BJ (cell line): Measurements from ENCODE around the gene PLXND1. TPM values are rescaled to one million over a fixed set of nuclear protein-coding genes. Genes with fewer than 3 reads are reported as not detected.

Experiments used
- CTCF ChIA-PET: fragments of 350-600 bp; formaldehyde crosslinking; extraction: SDS; loops from one replicate; lab custom pipeline; 2021; ENCODE audit warnings: antibody characterized with exemption, inconsistent platforms; lab: Yijun Ruan, JAX
- POLR2A ChIA-PET: fragments of 300-600 bp; sonication (Branson Sonifier 250); formaldehyde crosslinking; extraction: SDS; loops from one replicate; lab custom pipeline; 2021; ENCODE audit warnings: antibody characterized with exemption; lab: Charles Lee
- DNase-seq: peaks from one replicate; pipeline ENCODE4 v3.0.0-alpha.2; 2011; ENCODE audit warnings: low read depth
- H3K27me3 ChIP-seq: 2 replicates; pipeline ENCODE4 v1.6.0; 2011; ENCODE audit warnings: low read length; ENCODE audit not compliant: control insufficient read depth, insufficient read depth
- H3K36me3 ChIP-seq: 2 replicates; pipeline ENCODE4 v1.5.1; 2011; ENCODE audit warnings: low read length; ENCODE audit not compliant: control insufficient read depth, insufficient read depth
- H3K4me3 ChIP-seq: 2 replicates; pipeline ENCODE4 v1.5.1; 2011; ENCODE audit warnings: low read depth, mild to moderate bottlenecking, control low read depth, low read length
- polyA plus RNA-seq: library from polyadenylated mRNA; depleted of rRNA; stranded (reverse); fragments of >200 nt; gene quantifications from 2 replicates; pipeline ENCODE4 v1.2.3, GENCODE V29; 2011
- TF ChIP-seq, protein P1 (sequence below): IDR thresholded peaks from 2 replicates; pipeline ENCODE4 v1.5.1; 2011; ENCODE audit warnings: low read depth, mild to moderate bottlenecking, control low read depth, inconsistent platforms, low read length, moderate library complexity; ENCODE audit not compliant: insufficient read depth

The PLXND1 gene
- polyA plus RNA-seq, 1 experiment = 128 TPM

DNA sequence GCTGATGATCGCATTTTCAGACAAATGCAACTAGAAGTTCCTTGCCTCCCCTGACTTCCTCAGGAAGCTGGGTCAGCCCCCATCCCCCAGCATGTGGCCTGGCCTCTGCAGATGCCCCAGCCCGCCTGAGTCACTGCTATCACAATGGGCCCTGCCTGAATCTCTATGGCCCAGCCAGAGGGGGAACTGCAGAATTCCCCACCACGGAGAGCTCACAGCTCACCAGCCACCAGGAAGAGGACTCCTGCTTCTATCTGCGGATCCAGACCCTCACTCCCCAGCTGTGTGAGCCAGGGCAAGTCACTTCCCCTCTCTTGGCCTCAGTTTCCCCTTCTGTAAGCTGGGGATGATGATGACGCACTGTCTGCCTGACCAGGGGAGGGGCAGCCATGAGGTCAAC, 6.9 kb downstream of the PLXND1 start:
- DNase-seq = no peak
- POLR2A ChIA-PET = no interaction called here
- CTCF ChIA-PET = interaction anchor here (0.8 to 1.0 kb wide), 3 partner anchors 8 to 109 kb away, joined by 3 to 4 read pairs (median 3); no protein-coding TSS in a partner anchor
- Histone ChIP-seq H3K36me3 (no peaks in the 10 kb centered on the region), H3K4me3 (no peak overlapping the region), H3K27me3 (no peaks in the 10 kb centered on the region)
- TF ChIP-seq, protein P1, sequence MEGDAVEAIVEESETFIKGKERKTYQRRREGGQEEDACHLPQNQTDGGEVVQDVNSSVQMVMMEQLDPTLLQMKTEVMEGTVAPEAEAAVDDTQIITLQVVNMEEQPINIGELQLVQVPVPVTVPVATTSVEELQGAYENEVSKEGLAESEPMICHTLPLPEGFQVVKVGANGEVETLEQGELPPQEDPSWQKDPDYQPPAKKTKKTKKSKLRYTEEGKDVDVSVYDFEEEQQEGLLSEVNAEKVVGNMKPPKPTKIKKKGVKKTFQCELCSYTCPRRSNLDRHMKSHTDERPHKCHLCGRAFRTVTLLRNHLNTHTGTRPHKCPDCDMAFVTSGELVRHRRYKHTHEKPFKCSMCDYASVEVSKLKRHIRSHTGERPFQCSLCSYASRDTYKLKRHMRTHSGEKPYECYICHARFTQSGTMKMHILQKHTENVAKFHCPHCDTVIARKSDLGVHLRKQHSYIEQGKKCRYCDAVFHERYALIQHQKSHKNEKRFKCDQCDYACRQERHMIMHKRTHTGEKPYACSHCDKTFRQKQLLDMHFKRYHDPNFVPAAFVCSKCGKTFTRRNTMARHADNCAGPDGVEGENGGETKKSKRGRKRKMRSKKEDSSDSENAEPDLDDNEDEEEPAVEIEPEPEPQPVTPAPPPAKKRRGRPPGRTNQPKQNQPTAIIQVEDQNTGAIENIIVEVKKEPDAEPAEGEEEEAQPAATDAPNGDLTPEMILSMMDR = no peak

DNA sequence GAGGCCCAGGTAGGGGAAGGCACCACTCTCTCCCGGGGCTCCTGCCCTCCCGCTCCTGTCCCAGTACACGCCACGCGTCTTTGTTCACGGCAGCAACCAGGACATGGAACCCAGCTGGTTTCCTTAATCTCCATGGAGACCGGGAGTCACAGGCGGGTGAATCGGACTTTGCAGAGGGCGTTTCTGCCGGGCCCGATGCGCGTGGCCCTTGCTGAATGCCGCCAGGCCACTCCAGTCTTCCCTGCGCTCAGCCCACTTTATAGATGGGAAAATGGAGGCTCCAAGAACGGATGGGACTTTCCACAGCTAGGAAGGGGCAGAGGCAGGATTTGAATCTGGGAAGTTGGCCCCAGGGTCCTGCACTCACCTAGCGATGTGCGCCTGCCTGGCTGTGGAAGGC, 7.4 kb downstream of the PLXND1 start:
- ChIA-PET POLR2A (no interaction called here), CTCF (interaction anchor here (0.8 to 1.8 kb wide), 2 partner anchors 9 to 45 kb away, joined by 3 to 4 read pairs; no protein-coding TSS in a partner anchor)
- TF ChIP-seq, protein P1 = no peak
- Histone ChIP-seq H3K4me3 (no peak overlapping the region), H3K36me3 (no peaks in the 10 kb centered on the region), H3K27me3 (no peaks in the 10 kb centered on the region)
- DNase-seq = no peak

DNA sequence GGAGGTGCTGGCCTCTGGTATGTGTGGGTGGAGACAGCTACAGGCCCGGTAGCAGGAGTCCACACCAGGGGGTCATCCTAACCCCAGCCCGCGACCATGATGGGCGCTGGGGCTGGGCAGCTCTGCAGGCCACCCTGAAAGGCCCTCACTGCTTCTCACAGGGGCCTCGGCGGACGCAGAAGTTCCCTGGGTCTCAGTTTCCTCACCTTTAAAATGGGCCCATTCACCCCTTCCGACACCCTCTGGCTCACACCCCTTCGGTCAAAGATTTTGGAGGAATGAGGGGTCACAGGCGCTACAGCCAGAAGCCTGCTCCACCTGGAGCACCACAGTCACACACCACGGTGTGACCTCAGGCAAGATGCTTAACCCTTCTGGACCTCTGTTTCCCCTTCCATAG, 8.0 kb downstream of the PLXND1 start:
- no peak for DNase-seq
- Histone ChIP-seq H3K4me3 (no peak overlapping the region), H3K36me3 (no peaks in the 10 kb centered on the region), H3K27me3 (no peaks in the 10 kb centered on the region)
- ChIA-PET POLR2A (no interaction called here), CTCF (interaction anchor here (1.0 to 3.3 kb wide), 4 partner anchors 10 to 335 kb away, joined by 3 to 24 read pairs (median 4); no protein-coding TSS in a partner anchor)
- TF ChIP-seq, protein P1 = no peak

DNA sequence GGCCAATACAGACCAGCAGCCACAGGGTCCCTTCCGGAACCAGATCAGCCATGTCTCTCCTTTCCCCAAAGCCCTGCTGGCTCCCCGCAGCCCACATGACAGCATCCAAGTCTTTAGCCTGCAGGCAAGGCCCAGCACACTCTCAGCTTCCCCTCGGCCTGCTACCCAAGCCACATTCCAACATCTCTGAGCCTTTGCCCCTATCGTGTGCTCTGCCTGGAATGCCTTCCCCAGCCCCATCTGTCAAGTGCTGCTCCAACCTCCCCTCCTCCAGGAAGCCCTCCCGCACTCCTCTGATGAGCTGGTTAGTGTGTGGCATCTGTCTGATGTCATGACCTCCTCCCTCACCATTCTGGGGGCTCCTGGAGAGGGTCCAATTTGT, 8.5 kb downstream of the PLXND1 start:
- H3K27me3 ChIP-seq = no peaks in the 10 kb centered on the region
- H3K36me3 ChIP-seq = no peaks in the 10 kb centered on the region
- H3K4me3 ChIP-seq = no peak overlapping the region
- POLR2A ChIA-PET = no interaction called here
- CTCF ChIA-PET = interaction anchor here (1.0 to 3.3 kb wide), 5 partner anchors 9 to 336 kb away, joined by 3 to 24 read pairs (median 4); partner anchors contain the start of gene PLXND1
- no peak for DNase-seq
- TF ChIP-seq, protein P1 = no peak

DNA sequence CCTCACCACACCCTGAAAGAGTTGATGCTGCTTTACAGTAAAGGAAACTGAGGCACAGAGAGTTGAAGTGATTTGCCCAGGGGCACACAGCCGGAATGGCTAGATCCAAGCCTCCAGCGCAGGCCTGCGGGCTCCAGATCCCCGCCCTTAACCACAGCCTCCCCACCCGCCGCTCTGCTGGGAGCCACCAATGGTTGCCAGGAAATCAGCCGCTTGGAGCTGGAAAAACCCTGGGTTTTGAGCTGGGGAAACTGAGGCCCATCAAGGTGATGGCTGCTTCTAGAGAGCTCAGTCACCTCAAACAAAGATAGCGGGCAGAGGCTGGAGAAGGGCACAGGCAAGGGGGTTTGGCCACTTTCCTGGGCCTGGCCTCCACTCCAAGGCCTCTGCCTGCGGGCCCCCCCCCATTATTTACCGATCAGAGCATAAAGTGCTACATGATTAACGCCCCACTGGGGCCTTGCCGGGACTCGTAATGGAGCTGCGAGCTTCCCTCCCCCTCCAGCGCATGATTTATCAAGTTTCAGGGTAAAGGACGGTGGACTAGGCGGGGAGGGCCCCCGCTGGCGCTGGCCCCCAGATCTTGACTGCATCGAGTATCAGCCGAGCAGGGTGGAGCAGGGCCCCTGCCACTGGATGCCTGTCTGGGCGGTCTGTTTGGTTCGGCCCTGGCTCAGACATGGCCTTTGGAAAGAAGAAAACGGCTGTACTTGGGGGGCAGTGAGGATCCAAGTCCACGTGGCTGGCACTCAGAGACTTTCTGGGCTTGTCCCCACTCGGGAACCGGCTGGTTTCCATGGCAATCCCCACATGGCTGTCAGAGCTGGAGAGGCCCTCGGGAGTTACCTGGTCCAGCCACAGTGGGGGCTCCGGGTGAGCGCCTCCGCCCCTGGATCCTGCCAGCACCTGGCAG, 9.1 kb downstream of the PLXND1 start:
- no peak for DNase-seq
- ChIA-PET CTCF (interaction anchor here (0.6 to 3.3 kb wide), 10 partner anchors 9 to 337 kb away, joined by 3 to 24 read pairs (median 4); partner anchors contain the start of gene PLXND1), POLR2A (no interaction called here)
- Histone ChIP-seq H3K27me3 (no peaks in the 10 kb centered on the region), H3K4me3 (no peak overlapping the region), H3K36me3 (no peaks in the 10 kb centered on the region)
- TF ChIP-seq, protein P1 = no peak
